ENCODE data around the gene P3H3. TPM values are rescaled to one million over a fixed set of nuclear protein-coding genes. Genes with fewer than 3 reads are reported as not detected.
"Not testable (repeated sequence)": the region's sequence is repeated elsewhere in the genome, so short reads cannot be mapped to it uniquely, and the experiment has no call there.

The P3H3 gene
- total RNA-seq, 1 donor from 2014 or later = not detected

DNA sequence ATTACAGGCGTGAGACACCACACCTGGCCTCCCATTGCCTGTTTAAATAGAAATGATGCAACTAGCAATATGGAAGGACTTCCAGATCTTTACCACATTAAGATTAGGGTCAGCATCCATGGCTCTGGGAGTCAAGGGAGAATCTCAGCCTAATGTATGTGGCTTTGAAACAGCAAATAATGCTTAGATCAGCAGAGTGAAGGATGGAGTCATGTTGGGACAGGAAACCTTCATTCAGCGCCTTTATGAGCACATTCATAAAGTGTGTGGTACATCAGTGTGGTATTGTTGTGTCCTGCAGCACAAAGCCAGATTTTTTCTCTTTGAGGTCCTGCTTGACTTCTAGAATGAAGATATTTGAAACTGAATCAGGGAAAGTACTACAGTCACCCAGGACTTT, 60.2 kb downstream of the P3H3 start:
- H3K9me3 Mint-ChIP-seq = no peaks in the 10 kb centered on the region
- CTCF ChIA-PET = no interaction called here
- ATAC-seq (ENCODE audit: low read depth) (no peak), DNase-seq (no peak)
- POLR2A ChIA-PET = interaction anchor here (1.0 kb wide), 1 partner anchor 16 kb away, joined by 4 read pairs; the partner anchor contains the start of gene SPSB2
- peaks cover 3% of the 10 kb centered on the region for H3K36me3 Mint-ChIP-seq (ENCODE audit: low read depth)
- peaks cover 15% of the 10 kb centered on the region for H3K4me1 Mint-ChIP-seq
- no peak overlapping the region for H3K4me3 Mint-ChIP-seq
- intact Hi-C loops (cut with micrococcal nuclease) = no loop called here
- H3K27ac Mint-ChIP-seq = no peak overlapping the region
- no peaks in the 10 kb centered on the region for H3K27me3 Mint-ChIP-seq
- TF ChIP-seq, protein P1, sequence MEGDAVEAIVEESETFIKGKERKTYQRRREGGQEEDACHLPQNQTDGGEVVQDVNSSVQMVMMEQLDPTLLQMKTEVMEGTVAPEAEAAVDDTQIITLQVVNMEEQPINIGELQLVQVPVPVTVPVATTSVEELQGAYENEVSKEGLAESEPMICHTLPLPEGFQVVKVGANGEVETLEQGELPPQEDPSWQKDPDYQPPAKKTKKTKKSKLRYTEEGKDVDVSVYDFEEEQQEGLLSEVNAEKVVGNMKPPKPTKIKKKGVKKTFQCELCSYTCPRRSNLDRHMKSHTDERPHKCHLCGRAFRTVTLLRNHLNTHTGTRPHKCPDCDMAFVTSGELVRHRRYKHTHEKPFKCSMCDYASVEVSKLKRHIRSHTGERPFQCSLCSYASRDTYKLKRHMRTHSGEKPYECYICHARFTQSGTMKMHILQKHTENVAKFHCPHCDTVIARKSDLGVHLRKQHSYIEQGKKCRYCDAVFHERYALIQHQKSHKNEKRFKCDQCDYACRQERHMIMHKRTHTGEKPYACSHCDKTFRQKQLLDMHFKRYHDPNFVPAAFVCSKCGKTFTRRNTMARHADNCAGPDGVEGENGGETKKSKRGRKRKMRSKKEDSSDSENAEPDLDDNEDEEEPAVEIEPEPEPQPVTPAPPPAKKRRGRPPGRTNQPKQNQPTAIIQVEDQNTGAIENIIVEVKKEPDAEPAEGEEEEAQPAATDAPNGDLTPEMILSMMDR (IDR thresholded peaks at IDR 0.05) = no peak

DNA sequence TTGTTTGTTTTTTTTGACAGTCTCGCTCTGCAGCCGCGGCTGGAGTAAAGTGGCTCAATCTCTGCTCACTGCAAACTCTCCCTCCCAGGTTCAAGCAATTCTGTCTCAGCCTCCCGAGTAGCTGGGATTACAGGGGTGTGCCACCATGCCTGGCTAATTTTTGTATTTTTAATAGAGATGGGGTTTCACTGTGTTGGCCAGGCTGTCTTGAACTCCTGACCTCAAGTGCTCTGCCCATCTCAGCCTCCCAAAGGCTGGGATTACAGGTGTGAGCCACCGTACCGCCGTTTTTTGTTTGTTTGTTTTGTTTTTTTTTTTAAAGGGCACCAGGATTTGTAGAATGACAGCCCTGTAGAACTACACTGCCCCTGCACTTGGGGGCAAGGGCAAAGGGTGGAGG, 60.6 kb downstream of the P3H3 start:
- peaks cover 15% of the 10 kb centered on the region for H3K4me1 Mint-ChIP-seq
- POLR2A ChIA-PET = interaction anchor here (1.0 kb wide), 1 partner anchor 16 kb away, joined by 4 read pairs; the partner anchor contains the start of gene SPSB2
- H3K27me3 Mint-ChIP-seq; DNase-seq; CTCF ChIA-PET; H3K27ac Mint-ChIP-seq; ATAC-seq (ENCODE audit: low read depth); H3K9me3 Mint-ChIP-seq; H3K4me3 Mint-ChIP-seq; H3K36me3 Mint-ChIP-seq (ENCODE audit: low read depth); intact Hi-C loops (cut with micrococcal nuclease): not testable (repeated sequence)

Other genes with a start within 250 kb of the P3H3 start
- 342 and 345 TPM in 2 replicates for gene CHD4, start 221.0 kb upstream of the P3H3 start, total RNA-seq
- 27.7 and 30.4 TPM in 2 replicates for gene LPAR5, start 192.4 kb upstream of the P3H3 start, total RNA-seq
- gene ACRBP, start 181.0 kb upstream of the P3H3 start, total RNA-seq = 5.4 and 7.7 TPM in 2 replicates
- gene ING4, start 165.3 kb upstream of the P3H3 start, total RNA-seq = 31.6 and 39.2 TPM in 2 replicates
- 81.7 and 98.6 TPM in 2 replicates for gene ZNF384, start 139.0 kb upstream of the P3H3 start, total RNA-seq
- gene PIANP, start 127.6 kb upstream of the P3H3 start, total RNA-seq = 0.24 and 0.40 TPM in 2 replicates
- 28.1 and 35.8 TPM in 2 replicates for gene COPS7A, start 104.4 kb upstream of the P3H3 start, total RNA-seq
- 102 and 105 TPM in 2 replicates for gene MLF2, start 75.3 kb upstream of the P3H3 start, total RNA-seq
- 4.8 and 6.4 TPM in 2 replicates for gene PTMS, start 62.0 kb upstream of the P3H3 start, total RNA-seq
- 0.12 TPM in 1 of 2 replicates, not detected in the other for gene LAG3, start 55.9 kb upstream of the P3H3 start, total RNA-seq
- 0.22 and 0.32 TPM in 2 replicates for gene CD4, start 38.9 kb upstream of the P3H3 start, total RNA-seq
- not detected in 2 replicates for gene GPR162, start 6.6 kb upstream of the P3H3 start, total RNA-seq
- gene GNB3, start 12.5 kb downstream of the P3H3 start, total RNA-seq = 0.51 and 0.60 TPM in 2 replicates
- gene CDCA3, start 22.9 kb downstream of the P3H3 start, total RNA-seq = 1.2 and 1.6 TPM in 2 replicates
- gene USP5, start 23.7 kb downstream of the P3H3 start, total RNA-seq = 108 and 110 TPM in 2 replicates
- gene TPI1, start 39.1 kb downstream of the P3H3 start, total RNA-seq = 306 and 318 TPM in 2 replicates
- 14.4 and 16.2 TPM in 2 replicates for gene SPSB2, start 44.9 kb downstream of the P3H3 start, total RNA-seq
- gene LRRC23, start 76.4 kb downstream of the P3H3 start, total RNA-seq = 7.7 and 8.8 TPM in 2 replicates
- 20.9 and 31.0 TPM in 2 replicates for gene ENO2, start 86.2 kb downstream of the P3H3 start, total RNA-seq
- 42.8 and 50.9 TPM in 2 replicates for gene ATN1, start 99.6 kb downstream of the P3H3 start, total RNA-seq
- not detected in 2 replicates for gene RNU7-1, start 115.4 kb downstream of the P3H3 start, total RNA-seq
- 54.8 and 63.4 TPM in 2 replicates for gene C12orf57, start 115.6 kb downstream of the P3H3 start, total RNA-seq
- 371 and 393 TPM in 2 replicates for gene PTPN6, start 122.9 kb downstream of the P3H3 start, total RNA-seq
- gene PHB2, start 142.3 kb downstream of the P3H3 start, total RNA-seq = 240 and 255 TPM in 2 replicates
- gene EMG1, start 142.5 kb downstream of the P3H3 start, total RNA-seq = 89.2 and 91.1 TPM in 2 replicates
- 19.3 and 21.3 TPM in 2 replicates for gene LPCAT3, start 190.1 kb downstream of the P3H3 start, total RNA-seq
- gene C1S, start 232.3 kb downstream of the P3H3 start, total RNA-seq = 0.71 and 1.6 TPM in 2 replicates